ENCODE results near the gene DLG2.

DNA sequence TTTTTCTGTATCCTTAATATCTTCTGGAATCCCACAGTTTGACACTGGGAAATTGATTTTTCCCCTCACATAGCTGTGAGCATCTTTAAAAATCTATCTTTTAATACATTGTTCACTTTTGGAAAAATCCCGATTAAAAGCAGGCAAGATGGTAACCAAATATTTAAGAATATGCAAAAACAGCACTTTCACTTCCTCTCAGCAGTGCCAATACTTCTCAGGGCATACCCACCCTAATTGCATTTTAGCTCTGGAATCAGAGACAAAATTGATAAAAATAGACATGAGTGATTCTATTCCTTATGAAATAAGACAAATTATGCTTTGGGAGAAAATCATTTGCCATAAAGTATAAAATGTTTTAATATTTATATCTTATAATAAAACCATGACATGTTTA lies 2172.5 kb downstream of the DLG2 start:
- TF ChIP-seq, protein P1, sequence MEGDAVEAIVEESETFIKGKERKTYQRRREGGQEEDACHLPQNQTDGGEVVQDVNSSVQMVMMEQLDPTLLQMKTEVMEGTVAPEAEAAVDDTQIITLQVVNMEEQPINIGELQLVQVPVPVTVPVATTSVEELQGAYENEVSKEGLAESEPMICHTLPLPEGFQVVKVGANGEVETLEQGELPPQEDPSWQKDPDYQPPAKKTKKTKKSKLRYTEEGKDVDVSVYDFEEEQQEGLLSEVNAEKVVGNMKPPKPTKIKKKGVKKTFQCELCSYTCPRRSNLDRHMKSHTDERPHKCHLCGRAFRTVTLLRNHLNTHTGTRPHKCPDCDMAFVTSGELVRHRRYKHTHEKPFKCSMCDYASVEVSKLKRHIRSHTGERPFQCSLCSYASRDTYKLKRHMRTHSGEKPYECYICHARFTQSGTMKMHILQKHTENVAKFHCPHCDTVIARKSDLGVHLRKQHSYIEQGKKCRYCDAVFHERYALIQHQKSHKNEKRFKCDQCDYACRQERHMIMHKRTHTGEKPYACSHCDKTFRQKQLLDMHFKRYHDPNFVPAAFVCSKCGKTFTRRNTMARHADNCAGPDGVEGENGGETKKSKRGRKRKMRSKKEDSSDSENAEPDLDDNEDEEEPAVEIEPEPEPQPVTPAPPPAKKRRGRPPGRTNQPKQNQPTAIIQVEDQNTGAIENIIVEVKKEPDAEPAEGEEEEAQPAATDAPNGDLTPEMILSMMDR (IDR thresholded peaks at IDR 0.05), result no peak
- no peak for TF ChIP-seq POLR2A (IDR thresholded peaks at IDR 0.05)

Measured in uterus (tissue), 2 donors.